Urinary bladder (tissue), 4 donors: Measurements from ENCODE around the gene FAM3A. TPM values are rescaled to one million over a fixed set of nuclear protein-coding genes. Genes with fewer than 3 reads are reported as not detected.
"Not testable (repeated sequence)": the region's sequence is repeated elsewhere in the genome, so short reads cannot be mapped to it uniquely, and the experiment has no call there.

Source experiments
- DNase-seq: peaks from one replicate; pipeline ENCODE4 v3.0.0-alpha.2; 2015; ENCODE audit errors: extremely low spot score
- H3K27ac ChIP-seq: one replicate; pipeline ENCODE4 v1.5.1; 2013; ENCODE audit warnings: low read depth, mild to moderate bottlenecking, moderate library complexity
- H3K36me3 ChIP-seq: one replicate; pipeline ENCODE4 v1.6.1; 2013; ENCODE audit warnings: mild to moderate bottlenecking, moderate library complexity; ENCODE audit not compliant: insufficient read depth
- H3K4me1 ChIP-seq: one replicate; pipeline ENCODE4 v1.6.1; 2013; ENCODE audit warnings: mild to moderate bottlenecking, moderate library complexity; ENCODE audit not compliant: insufficient read depth
- H3K4me3 ChIP-seq: one replicate; pipeline ENCODE4 v1.5.1; 2013; ENCODE audit warnings: low read depth, low read length
- WGBS: extraction: QIAGEN DNeasy Blood & Tissue Kit; methylation state at CpG from one replicate; pipeline ENCODE4 v1.1.7; 2013; 5-methylcytosine and 5-hydroxymethylcytosine counted together
- polyA plus RNA-seq: library from polyadenylated mRNA; stranded (reverse); fragments of 200-250 nt; gene quantifications from one replicate; pipeline ENCODE4 v1.2.3, GENCODE V29; 2013
- total RNA-seq: library from RNA; depleted of rRNA; stranded (reverse); fragments of >200 nt; gene quantifications from one replicate; pipeline ENCODE4 v1.2.3, GENCODE V29; 2014
- donor health status: healthy with polysubstance abuse.
- donor health status: healthy.

Gene FAM3A
- total and polyA plus RNA-seq, 2 donors: 11.2 to 67.8 TPM

DNA sequence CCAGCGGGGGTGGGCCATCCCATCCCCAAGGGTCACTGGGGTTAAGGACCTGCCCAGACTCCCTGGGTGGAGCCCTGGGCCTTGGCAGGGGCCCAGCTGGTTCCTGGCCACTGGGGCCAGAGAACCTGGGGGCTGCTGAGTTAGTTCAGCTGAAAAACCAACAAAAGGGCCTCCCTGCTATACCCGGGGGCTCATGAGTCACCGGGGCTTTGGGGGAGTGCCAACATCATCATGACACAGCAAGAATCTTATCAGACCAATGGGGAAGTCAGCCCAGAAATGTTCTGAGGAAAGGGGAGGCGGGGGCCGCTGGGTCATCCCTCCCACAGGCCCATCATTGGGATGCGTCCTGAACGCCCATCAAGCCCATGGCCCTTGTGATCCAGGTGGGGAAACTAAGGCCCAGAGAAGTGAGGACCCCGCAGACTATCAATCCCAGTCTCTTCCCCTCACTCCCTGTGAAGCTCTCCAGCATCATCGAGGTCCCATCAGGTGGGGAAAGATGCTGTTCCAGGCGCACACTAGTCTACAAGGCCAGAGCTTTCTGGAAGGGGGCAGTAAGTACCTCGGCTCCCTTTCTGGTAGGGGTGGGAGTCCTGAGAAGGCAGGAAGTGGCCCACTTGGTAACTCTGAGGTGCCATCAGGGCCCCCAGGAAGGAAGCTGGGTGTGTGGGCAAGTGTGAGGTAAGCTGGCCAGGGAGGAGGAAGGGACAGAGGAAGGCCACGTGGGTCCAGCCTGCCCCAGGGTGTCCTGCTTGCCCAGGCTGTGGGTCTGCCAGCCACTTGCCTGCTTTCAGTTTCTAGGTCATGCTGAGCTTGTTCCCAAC lies 26.1 kb upstream of the FAM3A start:
- no peak for DNase-seq
- Histone ChIP-seq H3K4me3 (no peak overlapping the region), H3K4me1 (no peaks in the 10 kb centered on the region), H3K36me3 (no peaks in the 10 kb centered on the region), H3K27ac (peak overlapping the region; percentile 79)
- 42% methylated on average over 12 of the region's 12 CpGs for WGBS

DNA sequence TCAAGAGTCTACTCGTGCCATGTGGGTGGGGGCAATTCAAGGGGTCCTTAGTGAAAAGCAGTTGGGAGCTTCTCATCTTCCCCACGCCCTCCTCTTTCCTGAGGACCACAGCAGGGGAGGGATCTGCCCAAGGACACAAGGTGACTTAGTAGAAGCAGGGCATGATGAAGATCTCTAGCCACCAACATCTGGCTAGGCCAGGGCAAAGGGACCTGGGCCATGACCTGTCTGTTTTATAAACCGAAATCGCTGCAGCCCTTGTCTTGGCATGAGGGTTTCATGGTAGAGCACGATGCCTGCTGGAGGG lies 25.5 kb upstream of the FAM3A start:
- Histone ChIP-seq H3K4me1 (no peaks in the 10 kb centered on the region), H3K36me3 (no peaks in the 10 kb centered on the region), H3K4me3 (no peak overlapping the region), H3K27ac (peak overlapping the region; percentile 76)
- no peak for DNase-seq
- 53% methylated on average over 5 of the region's 5 CpGs for WGBS

DNA sequence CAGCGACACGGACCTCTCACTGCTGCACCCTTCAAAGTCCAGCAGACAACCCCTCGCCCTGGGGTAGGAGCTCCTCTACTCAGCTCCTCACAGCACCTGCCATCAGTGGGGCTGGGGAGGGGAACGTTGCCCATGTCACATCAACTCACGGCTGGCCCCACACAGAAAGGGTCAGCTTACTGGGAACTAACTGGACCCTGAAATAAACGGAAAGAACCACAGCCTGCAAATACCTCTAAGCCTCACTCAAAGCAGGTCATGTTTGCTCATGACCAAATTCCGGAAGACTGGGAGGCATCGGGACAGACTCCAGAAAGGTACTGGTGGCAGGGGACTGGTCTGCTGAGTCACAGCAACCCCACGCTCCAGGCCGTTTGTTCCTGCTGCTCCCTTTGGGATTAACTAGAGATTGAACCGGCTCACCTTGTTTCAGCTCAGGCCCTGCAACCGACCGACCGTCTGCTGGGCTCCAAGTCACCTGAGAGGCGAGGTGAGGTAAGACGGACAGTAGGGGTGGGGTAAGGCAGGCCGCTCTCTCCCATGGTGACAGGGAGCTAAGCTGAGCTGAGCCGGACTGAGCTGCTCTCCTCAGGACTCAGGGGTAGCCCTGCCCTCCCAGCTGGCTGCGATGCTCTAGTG lies 25.0 kb upstream of the FAM3A start:
- DNase-seq: no peak
- Histone ChIP-seq H3K27ac (peak overlapping the region; percentile 76), H3K4me1 (no peaks in the 10 kb centered on the region), H3K36me3 (no peaks in the 10 kb centered on the region), H3K4me3 (no peak overlapping the region)
- WGBS: 83% methylated on average over 19 of the region's 19 CpGs

DNA sequence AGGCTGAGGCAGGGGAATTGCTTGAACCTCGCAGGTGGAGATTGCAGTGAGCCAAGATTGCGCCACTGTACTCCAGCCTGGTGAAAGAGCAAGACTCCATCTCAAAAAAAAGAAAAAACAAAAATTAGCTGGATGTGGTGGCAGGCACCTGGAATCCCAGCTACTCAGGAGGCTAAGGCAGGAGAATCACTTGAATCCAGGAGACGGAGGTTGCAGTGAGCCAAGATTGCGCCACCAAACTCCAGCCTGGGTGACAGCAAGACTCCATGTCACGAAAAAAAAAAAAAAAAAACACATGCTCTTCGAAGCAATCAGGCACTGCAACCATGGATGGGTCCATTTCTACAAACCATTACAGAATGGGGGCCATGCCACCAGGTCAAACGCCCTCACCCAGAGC lies 24.3 kb upstream of the FAM3A start:
- WGBS: 84% methylated on average over 7 of the region's 7 CpGs
- not testable (repeated sequence) for DNase-seq

DNA sequence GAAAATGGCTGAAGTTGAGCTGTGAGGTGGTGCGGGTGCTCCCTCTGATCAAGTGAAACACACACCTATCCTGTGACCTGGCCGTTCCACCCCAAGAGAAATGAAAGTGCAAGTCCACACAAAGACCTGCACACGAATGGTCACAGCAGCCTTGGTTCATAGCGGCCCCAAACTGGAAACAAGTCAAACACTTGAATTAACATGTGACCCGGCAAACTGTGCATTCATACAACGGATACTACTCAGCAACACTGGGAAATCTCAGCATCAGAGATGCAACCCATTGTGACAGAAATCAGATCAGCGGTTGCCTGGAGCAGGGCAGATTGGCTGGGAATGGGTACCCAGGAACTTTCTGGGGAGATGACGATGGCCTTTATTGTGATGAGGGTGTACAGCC lies 23.0 kb upstream of the FAM3A start:
- Histone ChIP-seq H3K36me3 (no peaks in the 10 kb centered on the region), H3K4me1 (no peaks in the 10 kb centered on the region), H3K4me3 (no peak overlapping the region), H3K27ac (no peak overlapping the region)
- 92% methylated on average over 8 of the region's 8 CpGs for WGBS
- DNase-seq: no peak

More for the DNA sequence above, 24.3 kb upstream of the FAM3A start:
- peak overlapping the region; percentile 39 for H3K27ac ChIP-seq
- H3K4me1 ChIP-seq, H3K36me3 ChIP-seq, H3K4me3 ChIP-seq: not testable (repeated sequence)

DNA sequence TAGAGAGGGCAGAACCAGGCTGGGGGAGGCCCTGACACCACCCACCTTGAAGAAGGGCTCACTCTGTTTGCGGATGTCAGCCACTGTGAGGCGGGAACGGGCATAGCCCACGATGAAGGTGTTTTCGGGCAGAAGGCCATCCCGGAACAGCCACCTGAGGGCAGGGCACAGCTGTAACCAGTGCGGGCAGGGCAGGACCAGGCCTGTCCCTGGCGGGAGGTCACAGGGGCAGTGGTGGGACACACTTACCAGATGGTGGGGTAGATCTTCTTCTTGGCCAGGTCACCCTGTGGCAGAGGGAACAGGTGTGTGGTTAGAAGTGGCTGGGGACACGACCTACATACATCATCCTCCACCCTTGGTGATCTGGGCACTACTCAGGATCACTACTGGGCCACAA lies 19.9 kb upstream of the FAM3A start:
- Histone ChIP-seq H3K4me3 (no peak overlapping the region), H3K4me1 (no peaks in the 10 kb centered on the region), H3K27ac (no peak overlapping the region), H3K36me3 (no peaks in the 10 kb centered on the region)
- 85% methylated on average over 9 of the region's 9 CpGs for whole genome bisulfite sequencing
- DNase-seq: no peak

DNA sequence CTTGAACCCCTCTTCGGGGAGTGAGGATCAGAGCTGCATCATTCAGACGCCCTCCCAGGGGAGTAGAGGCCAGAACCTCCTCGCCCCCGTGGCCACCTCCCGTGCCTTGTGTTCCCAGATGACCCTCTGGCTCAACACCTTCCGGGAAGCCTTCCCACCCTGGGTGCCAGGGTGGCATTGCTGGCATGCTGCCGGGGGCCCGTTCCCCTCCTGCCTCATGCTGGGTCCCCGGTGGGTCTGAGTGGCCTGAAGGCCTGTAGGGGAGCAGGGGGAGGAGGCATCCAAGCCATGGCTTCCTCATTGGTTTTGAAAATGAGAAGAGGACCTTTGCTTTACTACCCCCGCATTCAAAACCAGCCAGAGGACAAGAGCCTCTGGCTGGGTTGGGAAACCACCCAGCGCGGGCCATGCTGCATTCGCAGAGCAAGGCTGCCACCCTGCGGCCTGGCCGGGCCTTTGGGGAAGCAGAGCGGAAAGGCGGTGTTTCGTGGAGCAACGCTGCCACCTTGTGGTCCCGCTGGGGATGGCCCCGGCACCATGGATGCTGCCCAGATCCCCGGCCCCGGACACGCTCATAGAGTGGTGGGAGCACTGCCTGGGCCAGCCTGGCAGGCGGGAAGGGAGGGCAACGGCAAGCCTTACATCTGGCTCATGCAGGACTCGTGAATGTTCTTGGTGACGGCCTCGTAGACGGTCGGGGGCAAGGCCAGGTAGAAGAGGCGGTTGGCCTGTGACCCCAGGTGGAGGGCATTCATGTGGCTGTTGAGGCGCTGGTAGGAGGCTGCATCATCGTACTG lies 18.7 kb upstream of the FAM3A start:
- no peaks in the 10 kb centered on the region for H3K36me3 ChIP-seq
- H3K4me3 ChIP-seq: no peak overlapping the region
- DNase-seq: no peak
- no peaks in the 10 kb centered on the region for H3K4me1 ChIP-seq
- no peak overlapping the region for H3K27ac ChIP-seq
- WGBS: 21% methylated on average over 34 of the region's 34 CpGs

DNA sequence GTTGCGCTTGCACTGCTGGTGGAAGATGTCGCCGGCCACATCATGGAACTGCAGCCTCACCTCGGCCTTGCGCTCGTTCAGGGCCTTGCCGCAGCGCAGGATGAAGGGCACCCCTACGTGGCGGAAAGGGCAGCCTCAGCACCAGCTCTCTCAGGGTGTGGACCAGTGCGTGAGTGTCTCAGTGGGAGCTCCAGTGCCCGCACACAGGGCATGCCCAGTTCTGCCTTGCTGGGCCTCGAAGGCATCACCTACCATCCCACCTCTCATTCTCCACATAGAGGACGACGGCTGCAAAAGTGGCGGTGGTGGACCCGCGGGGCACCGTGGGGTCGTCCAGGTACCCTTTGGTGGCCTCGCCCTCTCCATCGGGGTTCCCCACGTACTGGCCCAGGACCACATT lies 16.7 kb upstream of the FAM3A start:
- Histone ChIP-seq H3K36me3 (no peaks in the 10 kb centered on the region), H3K4me1 (no peaks in the 10 kb centered on the region), H3K27ac (no peak overlapping the region), H3K4me3 (no peak overlapping the region)
- DNase-seq: no peak
- WGBS: 90% methylated on average over 23 of the region's 23 CpGs

DNA sequence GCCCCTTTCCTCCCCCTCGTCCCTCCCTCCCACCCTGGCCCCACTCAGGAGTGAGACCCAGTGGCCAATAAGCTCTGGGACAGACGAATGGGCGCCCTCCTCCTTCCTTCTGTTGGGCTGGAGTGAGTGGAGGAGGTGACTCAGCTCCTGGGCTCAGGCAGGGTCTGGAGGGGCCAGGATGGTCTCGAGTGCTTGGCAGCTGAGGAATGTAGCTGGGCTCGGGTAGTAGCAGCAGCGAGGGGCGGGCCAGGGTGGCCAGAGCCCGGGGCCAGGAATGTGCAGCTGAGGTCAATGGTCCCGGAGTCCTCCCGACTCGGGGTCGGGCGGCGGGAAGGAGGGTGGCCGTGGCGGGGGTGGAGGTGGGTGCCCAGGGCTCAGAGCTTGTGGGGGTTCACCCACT lies 15.6 kb upstream of the FAM3A start:
- no peak for DNase-seq
- H3K4me3 ChIP-seq: no peak overlapping the region
- H3K36me3 ChIP-seq: no peaks in the 10 kb centered on the region
- peak overlapping the region; percentile 18 for H3K27ac ChIP-seq
- WGBS: 56% methylated on average over 16 of the region's 16 CpGs
- no peaks in the 10 kb centered on the region for H3K4me1 ChIP-seq

DNA sequence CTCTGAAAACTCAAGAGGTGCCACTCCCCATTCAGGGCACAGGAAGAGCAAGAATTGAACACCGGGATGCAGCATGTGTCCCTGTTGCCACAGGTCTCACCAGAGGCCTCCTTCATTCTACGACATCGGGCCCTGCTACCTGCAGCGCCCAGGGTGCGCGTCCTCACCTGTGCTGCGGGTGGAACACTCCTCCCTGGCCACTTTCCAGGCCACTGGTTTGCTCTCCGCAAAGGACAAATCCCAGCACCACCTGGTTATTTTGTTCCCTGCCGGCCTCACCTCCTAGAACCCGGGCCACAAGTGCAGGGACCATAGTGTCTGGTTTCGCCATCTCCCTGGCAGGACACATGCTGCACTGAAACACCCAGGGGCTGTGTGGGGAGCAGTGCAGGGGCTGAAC lies 14.3 kb upstream of the FAM3A start:
- no peak overlapping the region for H3K27ac ChIP-seq
- H3K36me3 ChIP-seq: no peaks in the 10 kb centered on the region
- DNase-seq: no peak
- no peaks in the 10 kb centered on the region for H3K4me1 ChIP-seq
- H3K4me3 ChIP-seq: no peak overlapping the region
- WGBS: 85% methylated on average over 11 of the region's 11 CpGs

DNA sequence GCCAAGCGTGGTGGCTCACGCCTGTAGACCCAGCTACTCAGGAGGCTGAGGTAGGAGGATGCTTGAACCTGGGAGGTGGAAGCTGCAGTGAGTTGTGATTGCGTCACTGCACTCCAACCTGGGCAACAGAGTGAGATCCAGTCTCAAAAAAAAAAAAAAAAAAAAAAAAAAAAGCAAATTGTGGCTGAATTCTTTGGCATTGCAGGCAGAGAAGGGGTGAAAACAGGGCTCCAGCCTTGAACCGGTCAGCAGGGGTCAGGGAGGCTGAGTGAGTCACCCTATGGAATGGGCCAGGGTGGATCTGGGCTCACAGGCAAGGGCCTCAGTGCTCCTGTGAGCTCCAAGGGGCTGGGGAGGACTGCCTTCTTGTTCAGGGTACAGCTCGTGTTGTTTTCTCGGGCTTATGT lies 13.2 kb upstream of the FAM3A start:
- Histone ChIP-seq H3K27ac (no peak overlapping the region), H3K4me1 (no peaks in the 10 kb centered on the region), H3K36me3 (no peaks in the 10 kb centered on the region), H3K4me3 (no peak overlapping the region)
- no peak for DNase-seq
- WGBS: 79% methylated on average over 6 of the region's 6 CpGs

DNA sequence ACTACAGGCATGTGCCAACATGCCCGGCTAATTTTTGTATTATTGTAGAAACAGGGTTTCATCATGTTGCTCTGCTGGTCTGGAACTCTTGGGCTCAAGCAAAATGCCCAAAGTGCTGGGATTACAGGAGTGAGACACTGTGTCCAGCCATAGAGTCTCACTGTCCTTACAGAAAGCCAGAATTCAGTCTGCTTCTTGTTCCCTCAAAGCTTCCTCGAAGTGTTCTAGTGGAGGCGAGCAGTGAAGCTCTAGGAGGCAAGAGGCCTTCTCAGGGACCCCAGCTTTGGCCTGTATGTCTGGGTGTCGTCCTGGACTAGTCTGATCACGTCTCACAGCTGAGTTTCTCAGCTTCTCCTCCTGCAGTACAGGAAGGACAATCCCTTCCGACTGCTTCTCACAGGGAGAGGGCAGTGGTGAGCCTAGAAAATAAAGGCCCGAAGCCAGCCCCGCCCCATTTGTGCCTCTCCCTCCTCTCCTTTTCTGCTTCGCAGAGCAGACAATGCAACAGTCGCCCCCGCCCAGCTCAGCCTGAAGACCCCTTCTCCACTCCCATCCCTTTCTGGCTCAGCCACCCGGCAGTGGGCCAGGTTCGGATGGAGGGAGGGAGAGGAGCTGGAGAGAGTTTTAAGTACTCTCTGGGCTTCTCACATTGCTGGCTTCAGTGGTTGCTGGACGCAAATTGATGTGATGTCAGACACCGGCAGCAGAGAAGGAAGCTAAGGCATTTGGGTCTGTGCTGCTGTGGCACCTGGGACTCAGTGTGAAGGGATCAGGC lies 11.1 kb upstream of the FAM3A start:
- DNase-seq: peak; percentile 83
- Histone ChIP-seq H3K4me1 (no peaks in the 10 kb centered on the region), H3K4me3 (no peak overlapping the region), H3K27ac (peak overlapping the region; percentile 74), H3K36me3 (no peaks in the 10 kb centered on the region)
- 3% methylated on average over 15 of the region's 15 CpGs for WGBS
